ENCODE measurements around the gene CCDC146. TPM values are rescaled to one million over a fixed set of nuclear protein-coding genes. Genes with fewer than 3 reads are reported as not detected.
"Not testable (repeated sequence)": the region's sequence is repeated elsewhere in the genome, so short reads cannot be mapped to it uniquely, and the experiment has no call there.

The CCDC146 gene
- total RNA-seq, 1 donor from 2014 or later, result 4.5 TPM

DNA sequence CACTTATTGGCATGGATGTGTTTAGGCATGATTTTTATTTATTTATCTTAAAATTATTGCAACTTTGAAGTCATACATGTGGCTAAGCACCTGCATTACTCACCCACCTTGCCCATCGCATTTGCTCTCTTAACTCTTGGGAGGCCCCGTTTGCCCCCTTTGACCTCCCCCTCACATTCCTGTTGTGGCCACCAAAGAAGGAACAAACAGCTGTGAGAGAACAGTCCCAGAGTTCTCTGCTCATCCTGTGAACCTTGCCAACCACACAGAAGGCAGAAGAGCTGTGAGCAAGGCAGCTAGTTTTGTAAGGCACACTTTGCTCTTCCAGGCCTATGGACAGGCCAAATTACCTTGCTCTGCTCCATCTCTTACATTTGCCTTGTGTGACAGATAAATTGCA is 100.8 kb downstream of the CCDC146 start:
- TF ChIP-seq, protein P1, sequence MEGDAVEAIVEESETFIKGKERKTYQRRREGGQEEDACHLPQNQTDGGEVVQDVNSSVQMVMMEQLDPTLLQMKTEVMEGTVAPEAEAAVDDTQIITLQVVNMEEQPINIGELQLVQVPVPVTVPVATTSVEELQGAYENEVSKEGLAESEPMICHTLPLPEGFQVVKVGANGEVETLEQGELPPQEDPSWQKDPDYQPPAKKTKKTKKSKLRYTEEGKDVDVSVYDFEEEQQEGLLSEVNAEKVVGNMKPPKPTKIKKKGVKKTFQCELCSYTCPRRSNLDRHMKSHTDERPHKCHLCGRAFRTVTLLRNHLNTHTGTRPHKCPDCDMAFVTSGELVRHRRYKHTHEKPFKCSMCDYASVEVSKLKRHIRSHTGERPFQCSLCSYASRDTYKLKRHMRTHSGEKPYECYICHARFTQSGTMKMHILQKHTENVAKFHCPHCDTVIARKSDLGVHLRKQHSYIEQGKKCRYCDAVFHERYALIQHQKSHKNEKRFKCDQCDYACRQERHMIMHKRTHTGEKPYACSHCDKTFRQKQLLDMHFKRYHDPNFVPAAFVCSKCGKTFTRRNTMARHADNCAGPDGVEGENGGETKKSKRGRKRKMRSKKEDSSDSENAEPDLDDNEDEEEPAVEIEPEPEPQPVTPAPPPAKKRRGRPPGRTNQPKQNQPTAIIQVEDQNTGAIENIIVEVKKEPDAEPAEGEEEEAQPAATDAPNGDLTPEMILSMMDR (IDR thresholded peaks at IDR 0.05; ENCODE audit: unreplicated experiment), result no peak
- H3K4me3 Mint-ChIP-seq (ENCODE audit: unreplicated experiment), result no peak overlapping the region
- DNase-seq (ENCODE audit: low spot score), result no peak
- H3K36me3 Mint-ChIP-seq (ENCODE audit: low read depth, unreplicated experiment), result peaks cover 15% of the 10 kb centered on the region
- H3K27ac Mint-ChIP-seq (ENCODE audit: unreplicated experiment), result no peak overlapping the region
- peaks cover 2% of the 10 kb centered on the region for H3K27me3 Mint-ChIP-seq (ENCODE audit: unreplicated experiment)
- H3K9me3 Mint-ChIP-seq (ENCODE audit: unreplicated experiment), result peaks cover 9% of the 10 kb centered on the region
- H3K4me1 Mint-ChIP-seq (ENCODE audit: unreplicated experiment), result peaks cover 10% of the 10 kb centered on the region

DNA sequence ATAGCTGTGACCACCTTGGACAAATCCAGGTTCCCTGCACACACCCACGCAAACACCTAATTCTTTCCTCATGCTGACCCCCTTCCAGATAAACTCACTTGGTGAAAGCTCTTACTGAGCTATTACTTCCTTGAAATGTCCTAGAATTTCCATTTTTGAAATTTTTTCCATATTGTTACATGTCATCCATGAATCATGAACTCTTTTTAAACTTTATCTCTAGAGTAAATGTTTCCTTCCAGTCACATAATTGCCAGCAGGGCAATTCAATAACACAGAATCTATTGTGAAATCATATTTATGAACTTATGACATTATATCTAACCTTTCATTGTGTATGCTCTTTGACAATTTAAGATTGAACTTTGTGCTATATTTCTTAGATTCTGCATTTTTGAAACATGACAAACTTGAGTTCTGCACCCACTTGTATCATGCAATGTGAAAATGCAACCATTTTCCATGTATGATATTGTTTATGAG is 104.0 kb downstream of the CCDC146 start:
- Mint-ChIP-seq H3K9me3 (ENCODE audit: unreplicated experiment) (no peaks in the 10 kb centered on the region), H3K4me1 (ENCODE audit: unreplicated experiment) (peaks cover 10% of the 10 kb centered on the region), H3K27ac (ENCODE audit: unreplicated experiment) (no peak overlapping the region), H3K4me3 (ENCODE audit: unreplicated experiment) (no peak overlapping the region), H3K36me3 (ENCODE audit: low read depth, unreplicated experiment) (peaks cover 4% of the 10 kb centered on the region), H3K27me3 (ENCODE audit: unreplicated experiment) (no peaks in the 10 kb centered on the region)
- TF ChIP-seq, protein P1 (IDR thresholded peaks at IDR 0.05; ENCODE audit: unreplicated experiment), result no peak
- no peak for DNase-seq (ENCODE audit: low spot score)

DNA sequence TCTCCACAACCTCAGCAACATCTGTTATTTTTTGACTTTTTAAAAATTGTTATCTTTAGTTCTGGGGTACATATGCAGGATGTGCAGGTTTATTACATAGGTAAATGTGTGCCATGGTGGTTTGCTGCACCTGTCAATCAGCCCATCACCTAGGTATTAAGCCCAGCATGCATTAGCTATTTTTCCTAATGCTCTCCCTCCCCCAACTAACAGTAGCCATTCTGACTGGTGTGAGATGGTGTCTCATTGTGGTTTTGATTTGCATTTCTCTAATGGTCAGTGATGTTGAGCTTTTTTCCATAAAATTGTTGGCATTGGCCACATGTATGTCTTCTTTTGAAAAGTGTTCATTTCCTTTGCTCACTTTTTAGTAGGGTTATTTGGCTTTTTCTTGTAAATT is 106.4 kb downstream of the CCDC146 start:
- not testable (repeated sequence) for H3K27me3 Mint-ChIP-seq (ENCODE audit: unreplicated experiment); H3K4me3 Mint-ChIP-seq (ENCODE audit: unreplicated experiment); H3K9me3 Mint-ChIP-seq (ENCODE audit: unreplicated experiment); DNase-seq (ENCODE audit: low spot score); H3K27ac Mint-ChIP-seq (ENCODE audit: unreplicated experiment); H3K4me1 Mint-ChIP-seq (ENCODE audit: unreplicated experiment); H3K36me3 Mint-ChIP-seq (ENCODE audit: low read depth, unreplicated experiment)

DNA sequence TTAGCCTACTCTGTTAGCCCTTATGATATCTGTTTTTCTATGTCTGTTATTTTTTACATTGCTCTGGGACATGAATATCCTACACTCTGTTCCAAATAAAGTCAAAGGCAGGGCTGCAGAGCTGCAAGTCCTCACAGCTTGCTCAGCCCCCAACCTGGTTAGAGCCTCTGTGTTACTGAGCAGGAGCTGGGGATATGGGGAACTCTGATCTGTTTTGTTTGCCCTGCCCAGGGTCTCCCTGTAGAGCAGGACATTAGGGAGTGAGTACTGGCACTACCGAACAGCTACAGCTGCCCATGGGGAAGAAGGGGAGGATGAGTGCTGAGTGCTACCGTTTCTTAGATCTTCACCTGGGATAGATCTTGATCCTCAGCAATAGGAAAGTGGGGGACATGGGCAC is 110.1 kb downstream of the CCDC146 start:
- H3K27ac Mint-ChIP-seq (ENCODE audit: unreplicated experiment), result no peak overlapping the region
- H3K36me3 Mint-ChIP-seq (ENCODE audit: low read depth, unreplicated experiment), result peaks cover 4% of the 10 kb centered on the region
- H3K9me3 Mint-ChIP-seq (ENCODE audit: unreplicated experiment), result no peaks in the 10 kb centered on the region
- no peak for DNase-seq (ENCODE audit: low spot score)
- H3K4me3 Mint-ChIP-seq (ENCODE audit: unreplicated experiment), result no peak overlapping the region
- TF ChIP-seq, protein P1 (IDR thresholded peaks at IDR 0.05; ENCODE audit: unreplicated experiment), result no peak
- no peaks in the 10 kb centered on the region for H3K27me3 Mint-ChIP-seq (ENCODE audit: unreplicated experiment)
- H3K4me1 Mint-ChIP-seq (ENCODE audit: unreplicated experiment), result peaks cover 2% of the 10 kb centered on the region

DNA sequence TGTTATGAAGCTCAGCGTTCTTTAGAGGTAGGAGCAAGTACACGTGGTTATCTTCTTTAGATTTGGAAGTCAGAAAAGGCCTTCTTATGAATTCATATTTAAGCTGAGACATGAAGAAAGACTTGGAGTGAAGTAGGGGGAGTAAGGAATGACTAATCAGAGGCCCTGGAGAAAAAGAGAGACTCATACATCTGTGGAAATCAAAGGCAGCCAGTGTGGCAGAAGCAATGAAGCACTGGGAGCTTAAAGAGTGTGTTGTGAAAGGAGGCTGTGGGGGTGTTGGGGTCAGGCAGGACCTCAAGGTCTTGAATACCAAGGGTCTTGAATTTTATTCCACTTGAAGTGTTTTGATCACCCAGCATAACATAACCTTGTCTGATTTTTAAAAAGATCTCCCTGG is 112.9 kb downstream of the CCDC146 start:
- Mint-ChIP-seq H3K36me3 (ENCODE audit: low read depth, unreplicated experiment) (peaks cover 8% of the 10 kb centered on the region), H3K27me3 (ENCODE audit: unreplicated experiment) (no peaks in the 10 kb centered on the region), H3K4me1 (ENCODE audit: unreplicated experiment) (peaks cover 6% of the 10 kb centered on the region), H3K9me3 (ENCODE audit: unreplicated experiment) (no peaks in the 10 kb centered on the region), H3K27ac (ENCODE audit: unreplicated experiment) (no peak overlapping the region), H3K4me3 (ENCODE audit: unreplicated experiment) (no peak overlapping the region)
- TF ChIP-seq, protein P1 (IDR thresholded peaks at IDR 0.05; ENCODE audit: unreplicated experiment), result no peak
- DNase-seq (ENCODE audit: low spot score), result no peak
